ENCODE measurements around the gene UPK3BL1.
"Not testable (repeated sequence)": the region's sequence is repeated elsewhere in the genome, so short reads cannot be mapped to it uniquely, and the experiment has no call there.

UPK3BL1 gene

GRCh38 chr7:102635354-102635753, 7.2 kb downstream of the UPK3BL1 start:
- in situ Hi-C loops (cut with HindIII; ENCODE audit: low pct_ligation_motif_present, low pct_unique_long_range_greater_than_20kb, low sequenced_read_pairs); DNase-seq: not testable (repeated sequence)

- in situ Hi-C loops (cut with HindIII; ENCODE audit: low pct_ligation_motif_present, low pct_unique_long_range_greater_than_20kb, low sequenced_read_pairs); DNase-seq: not testable (repeated sequence)
Measured at GRCh38 chr7:102634299-102634698, 8.3 kb downstream of the UPK3BL1 start.

- in situ Hi-C loops (cut with HindIII; ENCODE audit: low pct_ligation_motif_present, low pct_unique_long_range_greater_than_20kb, low sequenced_read_pairs); DNase-seq: not testable (repeated sequence)
Measured at GRCh38 chr7:102630622-102631021, 12.0 kb downstream of the UPK3BL1 start.

- in situ Hi-C loops (cut with HindIII; ENCODE audit: low pct_ligation_motif_present, low pct_unique_long_range_greater_than_20kb, low sequenced_read_pairs): not testable (repeated sequence)
Measured at GRCh38 chr7:102627271-102627904, 15.2 kb downstream of the UPK3BL1 start.

GRCh38 chr7:102618122-102618521, 24.5 kb downstream of the UPK3BL1 start:
- DNase-seq; in situ Hi-C loops (cut with HindIII; ENCODE audit: low pct_ligation_motif_present, low pct_unique_long_range_greater_than_20kb, low sequenced_read_pairs): not testable (repeated sequence)

More at GRCh38 chr7:102627271-102627904, 15.2 kb downstream of the UPK3BL1 start:
- DNase-seq: not testable (repeated sequence)

DNA sequence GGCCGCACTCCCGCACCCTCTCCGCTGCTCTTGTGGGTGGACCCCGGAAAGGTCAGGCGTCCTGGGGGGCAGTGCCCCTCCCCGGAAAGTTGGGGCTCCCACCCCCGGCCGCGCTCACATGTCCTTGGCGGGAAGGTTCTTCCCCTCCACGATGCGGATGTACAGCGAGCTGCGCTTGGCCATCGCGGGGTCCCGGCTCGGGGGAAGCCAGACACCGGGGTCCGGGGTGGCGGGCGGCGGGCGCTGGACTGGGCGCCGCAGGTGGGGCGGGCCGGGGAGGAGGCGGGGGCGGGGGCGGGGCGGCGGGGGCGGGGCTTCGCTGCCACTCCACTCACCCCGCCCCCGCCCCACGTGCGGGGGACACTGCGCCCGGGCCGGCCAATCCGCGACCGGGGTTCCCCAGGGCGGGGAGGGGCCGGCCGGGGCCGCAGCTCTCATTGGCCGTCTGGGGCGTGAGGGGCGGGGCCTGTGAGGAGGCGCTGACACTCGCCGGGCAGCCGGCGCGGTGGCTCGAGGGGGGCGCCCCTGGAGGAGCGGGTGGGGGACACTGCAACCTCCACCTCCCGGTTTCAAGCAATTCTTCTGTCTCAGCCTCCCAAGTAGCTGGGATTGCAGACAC, 26.0 kb downstream of the UPK3BL1 start, which contains the start of gene RASA4:
Gene RASA4, minus strand, starts transcription at position 250 of the 619 bp plus-strand sequence. Its CDS starts 67 bp downstream, at position 183.
- in situ Hi-C loops (cut with HindIII; ENCODE audit: low pct_ligation_motif_present, low pct_unique_long_range_greater_than_20kb, low sequenced_read_pairs): not testable (repeated sequence)
- peak; percentile 14 for DNase-seq

GRCh38 chr7:102615930-102616329, 26.7 kb downstream of the UPK3BL1 start:
- in situ Hi-C loops (cut with HindIII; ENCODE audit: low pct_ligation_motif_present, low pct_unique_long_range_greater_than_20kb, low sequenced_read_pairs); DNase-seq: not testable (repeated sequence)

- in situ Hi-C loops (cut with HindIII; ENCODE audit: low pct_ligation_motif_present, low pct_unique_long_range_greater_than_20kb, low sequenced_read_pairs); DNase-seq: not testable (repeated sequence)
Measured at GRCh38 chr7:102614873-102615272, 27.7 kb downstream of the UPK3BL1 start.

- in situ Hi-C loops (cut with HindIII; ENCODE audit: low pct_ligation_motif_present, low pct_unique_long_range_greater_than_20kb, low sequenced_read_pairs); DNase-seq: not testable (repeated sequence)
Measured at GRCh38 chr7:102614346-102614697, 28.3 kb downstream of the UPK3BL1 start.

- in situ Hi-C loops (cut with HindIII; ENCODE audit: low pct_ligation_motif_present, low pct_unique_long_range_greater_than_20kb, low sequenced_read_pairs): not testable (repeated sequence)
Measured at GRCh38 chr7:102613575-102614345, 28.8 kb downstream of the UPK3BL1 start.

DNA sequence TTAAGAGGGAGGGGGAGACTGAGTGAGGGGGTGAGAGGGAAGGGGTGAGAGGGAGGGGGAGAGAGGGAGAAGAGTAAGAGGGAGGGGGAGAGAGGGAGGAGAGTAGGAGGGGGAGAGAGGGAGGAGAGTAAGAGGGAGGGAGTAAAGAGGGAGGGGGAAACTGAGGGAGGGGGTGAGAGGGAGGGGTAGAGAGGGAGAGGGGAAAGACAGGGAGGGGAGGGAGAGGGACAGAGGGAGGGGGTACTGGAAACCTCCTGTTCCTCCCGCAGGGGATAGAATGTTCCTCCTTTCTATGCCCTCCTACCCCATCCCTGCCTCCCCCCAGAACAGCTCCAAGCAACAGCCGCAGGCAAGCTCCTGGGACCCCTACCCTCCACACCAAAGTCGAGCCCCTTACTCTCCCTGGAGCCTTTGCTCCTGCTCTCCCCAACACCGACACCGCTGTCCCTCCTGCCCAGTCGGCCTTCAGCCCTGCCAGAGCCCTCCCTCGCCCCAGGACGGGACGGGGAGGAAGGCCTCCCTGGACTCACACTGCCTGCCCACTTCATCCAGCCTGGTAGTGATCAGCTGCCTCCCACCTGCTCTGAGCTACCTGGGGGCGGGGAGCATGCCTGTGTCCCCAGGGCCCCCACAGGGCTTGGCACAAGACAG, 30.8 kb downstream of the UPK3BL1 start:
- in situ Hi-C loops (cut with HindIII; ENCODE audit: low pct_ligation_motif_present, low pct_unique_long_range_greater_than_20kb, low sequenced_read_pairs): not testable (repeated sequence)
- DNase-seq: peak; percentile 8

More at GRCh38 chr7:102613575-102614345, 28.8 kb downstream of the UPK3BL1 start:
- not testable (repeated sequence) for DNase-seq

- in situ Hi-C loops (cut with HindIII; ENCODE audit: low pct_ligation_motif_present, low pct_unique_long_range_greater_than_20kb, low sequenced_read_pairs); DNase-seq: not testable (repeated sequence)
Measured at GRCh38 chr7:102611013-102611674, 31.4 kb downstream of the UPK3BL1 start.

DNA sequence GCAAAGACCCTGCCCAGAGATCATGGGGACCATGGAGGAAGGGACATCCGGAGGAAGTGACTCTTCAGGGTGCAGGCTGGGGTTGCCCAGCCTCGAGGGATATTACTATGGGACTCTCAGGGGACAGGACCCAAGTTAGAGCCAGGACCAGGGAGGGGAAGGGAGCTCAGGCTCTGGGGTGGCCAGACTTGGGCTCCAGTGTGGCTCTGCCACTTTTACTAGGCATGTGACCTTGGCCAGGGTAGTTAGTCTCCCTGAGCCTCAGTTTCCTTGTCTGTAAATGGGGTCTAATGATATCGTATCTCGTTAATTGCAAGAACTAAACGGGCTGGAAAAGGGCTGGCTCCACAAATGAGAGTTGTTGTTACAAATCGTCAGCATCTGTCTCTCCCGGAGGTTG, 32.1 kb downstream of the UPK3BL1 start:
- in situ Hi-C loops (cut with HindIII; ENCODE audit: low pct_ligation_motif_present, low pct_unique_long_range_greater_than_20kb, low sequenced_read_pairs); DNase-seq: not testable (repeated sequence)

DNA sequence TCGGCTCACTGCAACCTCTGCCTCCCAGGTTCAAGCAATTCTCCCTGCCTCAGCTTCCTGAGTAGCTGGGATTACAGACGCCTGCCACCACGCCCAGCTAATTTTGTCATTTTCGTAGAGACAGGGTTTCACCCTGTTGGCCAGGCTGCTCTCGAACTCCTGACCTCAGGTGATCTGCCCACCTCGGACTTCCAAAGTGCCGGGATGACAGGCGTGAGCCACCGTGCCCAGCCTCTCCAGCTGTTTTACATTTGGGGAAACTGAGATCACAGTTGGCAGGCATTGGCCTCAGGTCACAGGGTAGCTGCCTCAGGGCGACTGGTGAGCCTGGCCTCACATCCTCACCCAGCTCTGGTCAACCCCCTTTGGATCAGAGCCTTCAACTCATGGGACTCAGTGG, 32.9 kb downstream of the UPK3BL1 start:
- in situ Hi-C loops (cut with HindIII; ENCODE audit: low pct_ligation_motif_present, low pct_unique_long_range_greater_than_20kb, low sequenced_read_pairs); DNase-seq: not testable (repeated sequence)

GRCh38 chr7:102606848-102607247, 35.7 kb downstream of the UPK3BL1 start:
- DNase-seq; in situ Hi-C loops (cut with HindIII; ENCODE audit: low pct_ligation_motif_present, low pct_unique_long_range_greater_than_20kb, low sequenced_read_pairs): not testable (repeated sequence)

- in situ Hi-C loops (cut with HindIII; ENCODE audit: low pct_ligation_motif_present, low pct_unique_long_range_greater_than_20kb, low sequenced_read_pairs); DNase-seq: not testable (repeated sequence)
Measured at GRCh38 chr7:102604431-102605145, 38.0 kb downstream of the UPK3BL1 start.

- in situ Hi-C loops (cut with HindIII; ENCODE audit: low pct_ligation_motif_present, low pct_unique_long_range_greater_than_20kb, low sequenced_read_pairs); DNase-seq: not testable (repeated sequence)
Measured at GRCh38 chr7:102602317-102602716, 40.3 kb downstream of the UPK3BL1 start.

All from ACHN (cell line).